ENCODE measurements around the gene RAB17. TPM values are rescaled to one million over a fixed set of nuclear protein-coding genes. Genes with fewer than 3 reads are reported as not detected.

The RAB17 gene
- total RNA-seq, 1 experiment from 2014 or later: 23.6 TPM

- no peak overlapping the region for H3K4me3 ChIP-seq (ENCODE audit: low read depth in 2 of 2, low read length in 2 of 2)
- intact Hi-C loops (cut with micrococcal nuclease; ENCODE audit: unreplicated experiment): no loop called here
- no peak overlapping the region for H3K27ac ChIP-seq (ENCODE audit: low read length)
- POLR2A ChIA-PET: no interaction called here
- DNase-seq (ENCODE audit: low read depth, low spot score): no peak
- H3K9me3 ChIP-seq (ENCODE audit: control insufficient read depth, insufficient read depth, low read depth, low read length): no peaks in the 10 kb centered on the region
- CTCF ChIA-PET: no interaction called here
- in situ Hi-C loops (cut with HindIII; ENCODE audit: low pct_unique_long_range_greater_than_20kb, low sequenced_read_pairs): no loop called here
- ATAC-seq: no peak
- no peak for TF ChIP-seq REST (IDR thresholded peaks at IDR 0.05; ENCODE audit: insufficient read depth in 1 of 2, low read depth in 2 of 2, low read length in 1 of 2)
- no peak for TF ChIP-seq CTCF (IDR thresholded peaks at IDR 0.05)
- no peak for TF ChIP-seq POLR2AphosphoS5 (IDR thresholded peaks at IDR 0.05; ENCODE audit: low read depth, low read length)
- TF ChIP-seq SIN3A (IDR thresholded peaks at IDR 0.05; ENCODE audit: borderline replicate concordance, insufficient read depth, low read depth, low read length): no peak
- TF ChIP-seq TCF7L2 (IDR thresholded peaks at IDR 0.05; ENCODE audit: low read depth, low read length): no peak
- BruUV-seq (replicated peaks): no TSS peak
- H3K4me1 ChIP-seq (ENCODE audit: control insufficient read depth, insufficient read depth, low read length): no peaks in the 10 kb centered on the region
- no peaks in the 10 kb centered on the region for H3K36me3 ChIP-seq (ENCODE audit: control insufficient read depth, insufficient read depth, low read length)
- H3K27me3 ChIP-seq (ENCODE audit: control insufficient read depth, insufficient read depth, low read length): no peaks in the 10 kb centered on the region
These were observed 48.7 kb upstream of the RAB17 start for GRCh38 chr2:237639052-237639835.

- no peak for ATAC-seq
- DNase-seq (ENCODE audit: low read depth, low spot score): no peak
- intact Hi-C loops (cut with micrococcal nuclease; ENCODE audit: unreplicated experiment) (no loop called here), in situ Hi-C loops (cut with HindIII; ENCODE audit: low pct_unique_long_range_greater_than_20kb, low sequenced_read_pairs) (no loop called here)
- no peaks in the 10 kb centered on the region for H3K4me1 ChIP-seq (ENCODE audit: control insufficient read depth, insufficient read depth, low read length)
- ChIA-PET CTCF (interaction anchor here (0.6 kb wide), 1 partner anchor 95 kb away, joined by 3 read pairs; no protein-coding TSS in a partner anchor), POLR2A (no interaction called here)
- no peak overlapping the region for H3K27ac ChIP-seq (ENCODE audit: low read length)
- no peak for TF ChIP-seq TCF7L2 (IDR thresholded peaks at IDR 0.05; ENCODE audit: low read depth, low read length)
- no peak for TF ChIP-seq POLR2AphosphoS5 (IDR thresholded peaks at IDR 0.05; ENCODE audit: low read depth, low read length)
- TF ChIP-seq CTCF (IDR thresholded peaks at IDR 0.05): no peak
- no peak for TF ChIP-seq REST (IDR thresholded peaks at IDR 0.05; ENCODE audit: insufficient read depth in 1 of 2, low read depth in 2 of 2, low read length in 1 of 2)
- no peak for TF ChIP-seq SIN3A (IDR thresholded peaks at IDR 0.05; ENCODE audit: borderline replicate concordance, insufficient read depth, low read depth, low read length)
- BruUV-seq (replicated peaks): no TSS peak
- H3K36me3 ChIP-seq (ENCODE audit: control insufficient read depth, insufficient read depth, low read length): no peaks in the 10 kb centered on the region
- H3K27me3 ChIP-seq (ENCODE audit: control insufficient read depth, insufficient read depth, low read length): no peaks in the 10 kb centered on the region
- no peaks in the 10 kb centered on the region for H3K9me3 ChIP-seq (ENCODE audit: control insufficient read depth, insufficient read depth, low read depth, low read length)
- H3K4me3 ChIP-seq (ENCODE audit: low read depth in 2 of 2, low read length in 2 of 2): no peak overlapping the region
These were observed 47.6 kb upstream of the RAB17 start for GRCh38 chr2:237638176-237638575.
